H1 (cell line): ENCODE measurements around the gene APMAP. TPM values are rescaled to one million over a fixed set of nuclear protein-coding genes. Genes with fewer than 3 reads are reported as not detected.

Experiments used
- CTCF ChIA-PET: fragments of 300-600 bp; sonication (Branson Sonifier 250); formaldehyde crosslinking; loops from one replicate; lab custom pipeline; 2021; ENCODE audit not compliant: partially characterized antibody; lab: Charles Lee
- POLR2A ChIA-PET: fragments of 300-600 bp; sonication (Branson Sonifier 250); formaldehyde crosslinking; loops from one replicate; lab custom pipeline; 2021; ENCODE audit warnings: inconsistent platforms; ENCODE audit not compliant: partially characterized antibody; lab: Charles Lee
- DNase-seq, 2 experiments: peaks; one replicate each; pipeline versions ENCODE4 v3.0.0 to v3.0.0-alpha.2; 2010 to 2022; ENCODE audit warnings: low spot score in 2 of 2, low read depth in 1 of 2, mixed read lengths in 1 of 2
- FAIRE-seq: peaks from 2 replicates; lab custom pipeline; 2011; peaks lifted over from hg19 to GRCh38; lab: Jason Lieb, UNC
- H2AFZ ChIP-seq: 2 replicates; pipeline ENCODE4 v1.8.1; 2012; ENCODE audit warnings: low read length, inconsistent platforms
- H2AK5ac ChIP-seq: 2 replicates; pipeline ENCODE4 v1.6.1; 2013; ENCODE audit warnings: low read depth, low read length
- H2BK120ac ChIP-seq: replicated peaks from 2 replicates; pipeline ENCODE3; 2013; ENCODE audit warnings: low read depth, low read length, inconsistent platforms
- H2BK12ac ChIP-seq: 2 replicates; pipeline ENCODE4 v1.6.1; 2013; ENCODE audit warnings: low read depth, low read length
- H2BK15ac ChIP-seq: 2 replicates; pipeline ENCODE4 v1.6.1; 2013; ENCODE audit warnings: low read length
- H2BK20ac ChIP-seq: 2 replicates; pipeline ENCODE4 v1.6.1; 2013; ENCODE audit warnings: low read length
- H2BK5ac ChIP-seq: 2 replicates; pipeline ENCODE4 v1.6.1; 2013; ENCODE audit warnings: low read depth, low read length
- H3K14ac ChIP-seq: 2 replicates; pipeline ENCODE4 v1.6.1; 2013; ENCODE audit warnings: inconsistent platforms; ENCODE audit not compliant: insufficient read length
- H3K18ac ChIP-seq: 2 replicates; pipeline ENCODE4 v1.6.1; 2013; ENCODE audit warnings: low read length; ENCODE audit errors: extremely low read depth
- H3K23ac ChIP-seq: 2 replicates; pipeline ENCODE4 v1.6.1; 2013; ENCODE audit warnings: inconsistent platforms; ENCODE audit not compliant: insufficient read length
- H3K23me2 ChIP-seq: 2 replicates; pipeline ENCODE4 v1.6.1; 2013; ENCODE audit warnings: low read depth, low read length
- H3K27ac ChIP-seq: 2 replicates; pipeline ENCODE4 v1.6.1; 2011; ENCODE audit warnings: low read depth, low read length, inconsistent platforms
- H3K27me3 ChIP-seq, 4 experiments: replicated peaks in 1 of 4; 1 replicate in 1 of 4; 2 replicates in 3 of 4; pipeline versions ENCODE4 v1.6.1 to v1.8.1; 2011 to 2013; ENCODE audit warnings: low read length in 3 of 4, mild to moderate bottlenecking in 3 of 4, inconsistent platforms in 2 of 4, mixed read lengths in 2 of 4, moderate library complexity in 1 of 4; ENCODE audit not compliant: control insufficient read depth in 3 of 4, insufficient read depth in 3 of 4; ENCODE audit errors: extremely low read depth in 1 of 4
- H3K36me3 ChIP-seq, 4 experiments: 2 replicates each; pipeline versions ENCODE4 v1.6.1 to v1.8.1; 2011 to 2013; ENCODE audit warnings: mild to moderate bottlenecking in 4 of 4, low read length in 3 of 4, moderate library complexity in 2 of 4, control low read depth in 1 of 4, inconsistent platforms in 1 of 4; ENCODE audit not compliant: insufficient read depth in 4 of 4, control insufficient read depth in 2 of 4
- H3K4ac ChIP-seq: replicated peaks from 2 replicates; pipeline ENCODE3; 2013; ENCODE audit warnings: low read length, low read depth, mixed read lengths, inconsistent platforms; ENCODE audit not compliant: insufficient read length
- H3K4me1 ChIP-seq, 4 experiments: replicated peaks in 1 of 4; 1 replicate in 1 of 4; 2 replicates in 3 of 4; pipeline versions ENCODE4 v1.6.1 to v1.8.1; 2011 to 2013; ENCODE audit warnings: low read length in 3 of 4, inconsistent platforms in 2 of 4, mixed read lengths in 1 of 4; ENCODE audit not compliant: insufficient read depth in 4 of 4, control insufficient read depth in 3 of 4
- H3K4me2 ChIP-seq, 2 experiments: 2 replicates each; pipeline versions ENCODE4 v1.6.1 to v1.8.1; 2011 to 2013; ENCODE audit warnings: low read depth in 2 of 2, low read length in 2 of 2, control low read depth in 1 of 2, inconsistent platforms in 1 of 2, mild to moderate bottlenecking in 1 of 2; ENCODE audit not compliant: insufficient read depth in 1 of 2
- H3K4me3 ChIP-seq, 4 experiments: fragments of 200-600, 300-600 bp in 1 of 4; sonication (generic), shearing (Covaris generic), sonication (Bioruptor Twin) in 1 of 4; 2 replicates each; pipeline versions ENCODE4 v1.5.1 to v1.8.1; 2011 to 2016; ENCODE audit warnings: low read length in 4 of 4, low read depth in 3 of 4, control low read depth in 2 of 4, inconsistent platforms in 2 of 4, mild to moderate bottlenecking in 2 of 4, mixed read lengths in 1 of 4, moderate library complexity in 1 of 4; ENCODE audit not compliant: insufficient read depth in 2 of 4; ENCODE audit errors: extremely low read depth in 1 of 4
- H3K56ac ChIP-seq: replicated peaks from 2 replicates; pipeline ENCODE3; 2013; ENCODE audit warnings: low read depth, mild to moderate bottlenecking, mixed read lengths, low read length, inconsistent platforms; ENCODE audit not compliant: insufficient read length
- H3K79me1 ChIP-seq: 2 replicates; pipeline ENCODE4 v1.6.1; 2013; ENCODE audit warnings: low read depth, low read length, control low read depth
- H3K79me2 ChIP-seq, 2 experiments: 2 replicates each; pipeline versions ENCODE4 v1.6.1 to v1.8.1; 2012 to 2013; ENCODE audit warnings: low read length in 2 of 2, mild to moderate bottlenecking in 2 of 2, inconsistent platforms in 1 of 2; ENCODE audit not compliant: insufficient read depth in 2 of 2, control insufficient read depth in 1 of 2
- H3K9ac ChIP-seq, 4 experiments: replicated peaks in 1 of 4; 1 replicate in 1 of 4; 2 replicates in 3 of 4; pipeline versions ENCODE4 v1.6.1 to v1.8.1; 2011 to 2013; ENCODE audit warnings: low read depth in 3 of 4, low read length in 3 of 4, control low read depth in 2 of 4, mild to moderate bottlenecking in 2 of 4, moderate library complexity in 2 of 4, inconsistent platforms in 1 of 4; ENCODE audit errors: extremely low read depth in 1 of 4
- H3K9me3 ChIP-seq, 2 experiments: 2 replicates each; pipeline versions ENCODE4 v1.6.1 to v1.8.1; 2012 to 2013; ENCODE audit warnings: mild to moderate bottlenecking in 2 of 2, moderate library complexity in 2 of 2, control low read depth in 1 of 2, inconsistent platforms in 1 of 2, low read depth in 1 of 2, low read length in 1 of 2, mixed read lengths in 1 of 2; ENCODE audit not compliant: insufficient read depth in 2 of 2
- H4K20me1 ChIP-seq, 2 experiments: replicated peaks in 1 of 2; 2 replicates each; pipeline versions ENCODE3 to v1.8.1; 2011 to 2013; ENCODE audit warnings: inconsistent platforms in 2 of 2, low read length in 2 of 2, mild to moderate bottlenecking in 1 of 2; ENCODE audit not compliant: insufficient read depth in 2 of 2, control insufficient read depth in 1 of 2
- H4K5ac ChIP-seq: 2 replicates; pipeline ENCODE4 v1.6.1; 2013; ENCODE audit warnings: low read length, low read depth, mixed read lengths, inconsistent platforms; ENCODE audit not compliant: insufficient read length
- H4K8ac ChIP-seq: 2 replicates; pipeline ENCODE4 v1.8.0; 2013; ENCODE audit warnings: mild to moderate bottlenecking, moderate library complexity, low read length, inconsistent platforms; ENCODE audit not compliant: insufficient read depth; ENCODE audit errors: extremely low read depth
- H4K91ac ChIP-seq: replicated peaks from 2 replicates; pipeline ENCODE3; 2013; ENCODE audit warnings: low read length, mixed read lengths, inconsistent platforms; ENCODE audit not compliant: insufficient read length
- GABPA ChIP-seq: IDR thresholded peaks from 2 replicates; pipeline ENCODE4 v1.6.1; 2011; ENCODE audit warnings: mild to moderate bottlenecking, low read length, moderate library complexity, borderline replicate concordance; ENCODE audit not compliant: insufficient read depth
- KDM1A ChIP-seq: fragments of 200-600, 300-600 bp; sonication (generic); IDR thresholded peaks from 2 replicates; pipeline ENCODE4 v1.7.1; 2016; ENCODE audit warnings: mild to moderate bottlenecking, low read length, borderline replicate concordance
- KDM5A ChIP-seq: fragments of 200-600 bp; IDR thresholded peaks from 2 replicates; pipeline ENCODE4 v1.7.1; 2012; ENCODE audit warnings: mild to moderate bottlenecking, low read length, inconsistent platforms, mixed read lengths
- NANOG ChIP-seq: IDR thresholded peaks from 2 replicates; pipeline ENCODE4 v1.6.1; 2011; ENCODE audit warnings: low read length, low read depth, mild to moderate bottlenecking, inconsistent platforms; ENCODE audit not compliant: insufficient read depth, poor library complexity, severe bottlenecking
- RNF2 ChIP-seq: fragments of 200-900, 300-1000 bp; sonication (generic); IDR thresholded peaks from 2 replicates; pipeline ENCODE4 v1.7.1; 2016; ENCODE audit warnings: borderline replicate concordance, low read depth, mild to moderate bottlenecking, antibody characterized with exemption, low read length; ENCODE audit not compliant: poor library complexity, severe bottlenecking; ENCODE audit errors: missing control alignments
- SP4 ChIP-seq: IDR thresholded peaks from 2 replicates; pipeline ENCODE4 v1.6.1; 2012; ENCODE audit warnings: low read length, inconsistent platforms
- SRF ChIP-seq: IDR thresholded peaks from 2 replicates; pipeline ENCODE4 v1.6.1; 2011; ENCODE audit warnings: mild to moderate bottlenecking, low read depth, low read length, moderate library complexity
- TAF1 ChIP-seq: IDR thresholded peaks from 2 replicates; pipeline ENCODE4 v1.6.1; 2011; ENCODE audit warnings: mild to moderate bottlenecking, low read depth, low read length
- USF2 ChIP-seq: IDR thresholded peaks from 2 replicates; pipeline ENCODE4 v1.6.1; 2011; ENCODE audit warnings: low read length, improper control_type of control experiment
- WGBS, 2 experiments: shearing (Covaris generic) in 1 of 2; methylation state at CpG; one replicate each; pipeline versions ENCODE4 v1.1.6 to v1.1.7; 2013 to 2015; ENCODE audit warnings: low lambda C conversion rate in 2 of 2, mixed read lengths in 2 of 2, inconsistent platforms in 1 of 2, low coverage in 1 of 2, missing lambda C conversion rate in 1 of 2; ENCODE audit not compliant: insufficient replicate concordance in 2 of 2, insufficient coverage in 1 of 2, insufficient read length in 1 of 2; ENCODE audit errors: extremely low coverage in 1 of 2, missing lambda C conversion rate in 1 of 2; 5-methylcytosine and 5-hydroxymethylcytosine counted together
- polyA plus RNA-seq, 7 experiments: library from polyadenylated mRNA; depleted of rRNA in 3 of 7; stranded (reverse) in 5 of 7; unstranded in 2 of 7; fragments of >200 nt in 5 of 7; fragments of 200-250 nt in 2 of 7; gene quantifications; 1 replicate in 5 of 7; 2 replicates in 1 of 7; 4 replicates in 1 of 7; pipeline versions ENCODE4 v1.2.1 to v1.2.3, GENCODE V29; 2011 to 2013; ENCODE audit warnings: missing spikeins in 2 of 7, mixed read lengths in 2 of 7
- total RNA-seq: library from RNA; stranded (reverse); fragmentation: NEBNext Ultra II Directional; extraction: Animal tissue kit (Norgen Biotek cat#: 25700); gene quantifications from 2 replicates; pipeline ENCODE4 v1.2.1, GENCODE V29; 2021
- TF ChIP-seq, protein P1 (sequence below): IDR thresholded peaks from 2 replicates; pipeline ENCODE4 v1.6.1; 2012; ENCODE audit warnings: inconsistent platforms

The APMAP gene
- total and polyA plus RNA-seq, 2 of the 8 experiments (the other 6 are each of a cell fraction or from before 2014, with no cell fraction given): 31.3 to 66.0 TPM

GRCh38 chr20:24966317-24967012 is 26.1 kb downstream of the APMAP start:
- Histone ChIP-seq H4K91ac (no peak overlapping the region), H3K4me3 (no peak overlapping the region), H3K23ac (no peak overlapping the region), H3K4me2 (no peak overlapping the region), H3K79me2 (no peaks in the 10 kb centered on the region), H3K4me1 (no peaks in the 10 kb centered on the region), H3K23me2 (no peaks in the 10 kb centered on the region), H3K9me3 (no peaks in the 10 kb centered on the region), H3K4ac (no peak overlapping the region), H3K79me1 (no peaks in the 10 kb centered on the region), H3K56ac (no peak overlapping the region), H2AFZ (no peak overlapping the region), H3K9ac (no peak overlapping the region), H2BK15ac (no peak overlapping the region), H4K8ac (no peak overlapping the region), H4K5ac (no peak overlapping the region), H4K20me1 (peaks cover 3 to 9% of the 10 kb centered on the region in 2 experiments), H3K36me3 (peaks cover 6 to 24% (median 17%) of the 10 kb centered on the region in 4 experiments; a peak in 7 of 8 replicates), H2BK20ac (no peak overlapping the region), H3K27me3 (no peaks in the 10 kb centered on the region), H3K27ac (no peak overlapping the region), H3K18ac (no peak overlapping the region), H2BK120ac (no peak overlapping the region), H2BK5ac (no peak overlapping the region), H2BK12ac (no peak overlapping the region), H2AK5ac (no peak overlapping the region), H3K14ac (no peak overlapping the region)
- CTCF ChIA-PET: no interaction called here
- DNase-seq (no peak), FAIRE-seq (no peak)
- 94% methylated on average over 15 of the region's 15 CpGs; no CpG with 5 or more reads in 1 of the 2 experiments for WGBS, 2 experiments
- POLR2A ChIA-PET: no interaction called here
- TF ChIP-seq NANOG (no peak), KDM1A (no peak), SRF (no peak), RNF2 (no peak), USF2 (no peak), TAF1 (no peak), SP4 (no peak), KDM5A (no peak), GABPA (no peak)
- TF ChIP-seq, protein P1, sequence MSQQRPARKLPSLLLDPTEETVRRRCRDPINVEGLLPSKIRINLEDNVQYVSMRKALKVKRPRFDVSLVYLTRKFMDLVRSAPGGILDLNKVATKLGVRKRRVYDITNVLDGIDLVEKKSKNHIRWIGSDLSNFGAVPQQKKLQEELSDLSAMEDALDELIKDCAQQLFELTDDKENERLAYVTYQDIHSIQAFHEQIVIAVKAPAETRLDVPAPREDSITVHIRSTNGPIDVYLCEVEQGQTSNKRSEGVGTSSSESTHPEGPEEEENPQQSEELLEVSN: no peak
